22Rv1 (cell line): Measurements from ENCODE around the gene C14orf119.
"Not testable (repeated sequence)": the region's sequence is repeated elsewhere in the genome, so short reads cannot be mapped to it uniquely, and the experiment has no call there.

Experiments used
- H3K27ac ChIP-seq: fragments of 450-650 bp; 2 replicates; pipeline ENCODE4 v1.5.1; 2017
- CTCF ChIP-seq: fragments of 450-650 bp; IDR thresholded peaks from 2 replicates; pipeline ENCODE4 v1.5.1; 2017; ENCODE audit warnings: mild to moderate bottlenecking
- ZFX ChIP-seq: fragments of 450-650 bp; IDR thresholded peaks from 2 replicates; pipeline ENCODE4 v1.6.1; 2017; ENCODE audit warnings: antibody characterized with exemption, borderline replicate concordance

Gene C14orf119

GRCh38 chr14:23105348-23105824 is 10.1 kb downstream of the C14orf119 start:
- H3K27ac ChIP-seq: no peak overlapping the region
- no peak for TF ChIP-seq CTCF
- no peak for TF ChIP-seq ZFX

GRCh38 chr14:23106747-23107045 is 11.4 kb downstream of the C14orf119 start:
- no peak overlapping the region for H3K27ac ChIP-seq
- TF ChIP-seq CTCF: no peak
- TF ChIP-seq ZFX: no peak

GRCh38 chr14:23107620-23108019 is 12.3 kb downstream of the C14orf119 start:
- not testable (repeated sequence) for H3K27ac ChIP-seq

- H3K27ac ChIP-seq: not testable (repeated sequence)
Observed at GRCh38 chr14:23108169-23108568, 12.9 kb downstream of the C14orf119 start.

- TF ChIP-seq CTCF: no peak
- TF ChIP-seq ZFX: no peak
- no peak overlapping the region for H3K27ac ChIP-seq
Observed at GRCh38 chr14:23109769-23110168, 14.5 kb downstream of the C14orf119 start.

- no peak for TF ChIP-seq CTCF
- no peak for TF ChIP-seq ZFX
- H3K27ac ChIP-seq: no peak overlapping the region
Observed at GRCh38 chr14:23110579-23111365, 15.5 kb downstream of the C14orf119 start.

- TF ChIP-seq CTCF: no peak
- no peak for TF ChIP-seq ZFX
- no peak overlapping the region for H3K27ac ChIP-seq
Observed at GRCh38 chr14:23112359-23113178, 17.3 kb downstream of the C14orf119 start.

GRCh38 chr14:23113431-23114119 is 18.3 kb downstream of the C14orf119 start:
- no peak overlapping the region for H3K27ac ChIP-seq
- TF ChIP-seq CTCF (no peak), ZFX (no peak)
